Measurements from ENCODE around the gene RAC3.

DNA sequence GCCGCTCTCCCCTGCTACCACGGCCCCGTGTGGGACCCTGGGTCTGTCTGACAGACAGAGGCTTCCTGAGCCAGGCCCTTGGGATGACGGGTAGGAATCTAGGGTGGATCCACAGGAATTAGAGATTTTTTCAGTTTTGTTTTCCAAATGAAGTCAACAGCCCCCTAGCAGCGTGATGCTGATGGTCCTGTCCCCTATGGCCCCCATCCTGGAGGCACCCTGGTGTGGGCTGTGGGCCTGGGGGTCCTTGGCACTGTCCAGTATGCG is 24.3 kb upstream of the RAC3 start:
- TF ChIP-seq, protein P1, sequence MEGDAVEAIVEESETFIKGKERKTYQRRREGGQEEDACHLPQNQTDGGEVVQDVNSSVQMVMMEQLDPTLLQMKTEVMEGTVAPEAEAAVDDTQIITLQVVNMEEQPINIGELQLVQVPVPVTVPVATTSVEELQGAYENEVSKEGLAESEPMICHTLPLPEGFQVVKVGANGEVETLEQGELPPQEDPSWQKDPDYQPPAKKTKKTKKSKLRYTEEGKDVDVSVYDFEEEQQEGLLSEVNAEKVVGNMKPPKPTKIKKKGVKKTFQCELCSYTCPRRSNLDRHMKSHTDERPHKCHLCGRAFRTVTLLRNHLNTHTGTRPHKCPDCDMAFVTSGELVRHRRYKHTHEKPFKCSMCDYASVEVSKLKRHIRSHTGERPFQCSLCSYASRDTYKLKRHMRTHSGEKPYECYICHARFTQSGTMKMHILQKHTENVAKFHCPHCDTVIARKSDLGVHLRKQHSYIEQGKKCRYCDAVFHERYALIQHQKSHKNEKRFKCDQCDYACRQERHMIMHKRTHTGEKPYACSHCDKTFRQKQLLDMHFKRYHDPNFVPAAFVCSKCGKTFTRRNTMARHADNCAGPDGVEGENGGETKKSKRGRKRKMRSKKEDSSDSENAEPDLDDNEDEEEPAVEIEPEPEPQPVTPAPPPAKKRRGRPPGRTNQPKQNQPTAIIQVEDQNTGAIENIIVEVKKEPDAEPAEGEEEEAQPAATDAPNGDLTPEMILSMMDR (IDR thresholded peaks at IDR 0.05) = no peak
- no peak for TF ChIP-seq EZH2phosphoT487 (IDR thresholded peaks at IDR 0.05)
